HepG2 (cell line): ENCODE data around the gene C17orf75. TPM values are rescaled to one million over a fixed set of nuclear protein-coding genes. Genes with fewer than 3 reads are reported as not detected.

ENCODE experiments used
- CEBPB ChIP-seq: IDR thresholded peaks from 2 replicates; pipeline ENCODE4 v1.6.1; 2011; ENCODE audit warnings: low read depth, low read length, improper control_type of control experiment, borderline replicate concordance
- FOSL1 ChIP-seq: sonication (generic); formaldehyde crosslinking; IDR thresholded peaks from 2 replicates; pipeline ENCODE4 v1.9.0; 2021; ENCODE audit warnings: missing genetic modification reagents, borderline replicate concordance
- KLF16 ChIP-seq, 2 experiments: sonication (generic) in 1 of 2; formaldehyde crosslinking in 1 of 2; IDR thresholded peaks; 2 replicates each; pipeline versions ENCODE4 v1.6.1 to v1.8.0; 2016 to 2023; ENCODE audit warnings: missing genetic modification reagents in 2 of 2, missing compliant biosample characterization in 1 of 2
- TGIF2 ChIP-seq: IDR thresholded peaks from 2 replicates; pipeline ENCODE4 v1.6.1; 2016; ENCODE audit warnings: control low read depth, missing compliant biosample characterization
- TSC22D2 ChIP-seq: sonication (generic); formaldehyde crosslinking; IDR thresholded peaks from 2 replicates; pipeline ENCODE4 v1.5.1; 2020; ENCODE audit warnings: missing genetic modification reagents, mild to moderate bottlenecking, borderline replicate concordance
- YY1 ChIP-seq: IDR thresholded peaks from 2 replicates; pipeline ENCODE4 v1.6.1; 2011; ENCODE audit warnings: low read length, low read depth, moderate library complexity, mild to moderate bottlenecking; ENCODE audit not compliant: insufficient read depth, insufficient replicate concordance
- ZBTB42 ChIP-seq: sonication (generic); formaldehyde crosslinking; IDR thresholded peaks from 2 replicates; pipeline ENCODE4 v1.5.0; 2020; ENCODE audit warnings: mild to moderate bottlenecking, missing genetic modification reagents
- ZNF546 ChIP-seq: sonication (generic); formaldehyde crosslinking; conservative IDR thresholded peaks from 2 replicates; pipeline ENCODE4 v1.8.1; 2023; ENCODE audit warnings: mild to moderate bottlenecking, missing genetic modification reagents
- polyA plus RNA-seq, 8 experiments: library from polyadenylated mRNA; depleted of rRNA in 3 of 8; stranded (reverse) in 7 of 8; unstranded in 1 of 8; fragments of >200 nt; fragmentation: Illumina TruSeq in 4 of 8; extraction: Trizol in 4 of 8; gene quantifications; 2 replicates each; pipeline versions ENCODE4 v1.2.1 to v1.2.3, GENCODE V29; 2011 to 2016; ENCODE audit warnings: low read depth in 4 of 8, missing spikeins in 1 of 8, mixed read lengths in 1 of 8; ENCODE audit not compliant: insufficient read depth in 1 of 8
- total RNA-seq, 5 experiments: library from RNA; depleted of rRNA; stranded (reverse); fragments of >200 nt; fragmentation: Illumina TruSeq; extraction: Trizol; gene quantifications; 2 replicates each; pipeline ENCODE4 v1.2.3, GENCODE V29; 2016; ENCODE audit warnings: low read depth in 1 of 5
- TF ChIP-seq, protein P1 (sequence below): sonication (generic); formaldehyde crosslinking; IDR thresholded peaks from 2 replicates; pipeline ENCODE4 v1.5.0; 2020; ENCODE audit warnings: mild to moderate bottlenecking, missing genetic modification reagents
- TF ChIP-seq, protein P2 (sequence below), 2 experiments: fragments of 450-650 bp in 1 of 2; sonication (generic) in 1 of 2; formaldehyde crosslinking; IDR thresholded peaks; 2 replicates each; pipeline versions ENCODE4 v1.5.0 to v1.8.0; 2020 to 2022; ENCODE audit warnings: mild to moderate bottlenecking in 1 of 2, missing genetic modification reagents in 1 of 2
- TF ChIP-seq, protein P3 (sequence below): sonication (generic); formaldehyde crosslinking; conservative IDR thresholded peaks from 2 replicates; pipeline ENCODE4 v1.8.1; 2023; ENCODE audit warnings: missing genetic modification reagents

The C17orf75 gene
- total and polyA plus RNA-seq, 2 of the 13 experiments (the other 11 are each of a cell fraction or from before 2014, with no cell fraction given): 16.2 to 33.0 TPM

DNA sequence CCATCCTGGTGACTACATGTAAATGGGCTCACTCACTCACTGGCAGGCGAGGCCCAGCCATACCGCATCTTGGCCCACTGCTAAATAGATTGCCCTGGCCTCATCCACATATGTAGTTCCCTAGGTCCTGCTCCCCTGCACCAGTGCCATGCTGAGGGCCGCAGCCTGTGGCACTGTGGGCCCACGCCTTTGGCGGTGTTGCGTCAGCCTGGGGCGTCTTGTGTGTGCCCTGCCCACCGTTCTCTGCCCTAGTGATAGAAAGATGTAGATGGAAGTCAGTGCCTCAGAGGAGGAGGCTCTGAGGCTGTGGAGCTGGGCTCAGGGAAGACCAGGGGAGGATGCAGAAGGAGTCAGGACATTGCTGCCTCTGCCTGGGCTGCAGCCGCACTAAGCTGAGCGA lies 18.9 kb downstream of the C17orf75 start (continued):
- TF ChIP-seq, protein P1, sequence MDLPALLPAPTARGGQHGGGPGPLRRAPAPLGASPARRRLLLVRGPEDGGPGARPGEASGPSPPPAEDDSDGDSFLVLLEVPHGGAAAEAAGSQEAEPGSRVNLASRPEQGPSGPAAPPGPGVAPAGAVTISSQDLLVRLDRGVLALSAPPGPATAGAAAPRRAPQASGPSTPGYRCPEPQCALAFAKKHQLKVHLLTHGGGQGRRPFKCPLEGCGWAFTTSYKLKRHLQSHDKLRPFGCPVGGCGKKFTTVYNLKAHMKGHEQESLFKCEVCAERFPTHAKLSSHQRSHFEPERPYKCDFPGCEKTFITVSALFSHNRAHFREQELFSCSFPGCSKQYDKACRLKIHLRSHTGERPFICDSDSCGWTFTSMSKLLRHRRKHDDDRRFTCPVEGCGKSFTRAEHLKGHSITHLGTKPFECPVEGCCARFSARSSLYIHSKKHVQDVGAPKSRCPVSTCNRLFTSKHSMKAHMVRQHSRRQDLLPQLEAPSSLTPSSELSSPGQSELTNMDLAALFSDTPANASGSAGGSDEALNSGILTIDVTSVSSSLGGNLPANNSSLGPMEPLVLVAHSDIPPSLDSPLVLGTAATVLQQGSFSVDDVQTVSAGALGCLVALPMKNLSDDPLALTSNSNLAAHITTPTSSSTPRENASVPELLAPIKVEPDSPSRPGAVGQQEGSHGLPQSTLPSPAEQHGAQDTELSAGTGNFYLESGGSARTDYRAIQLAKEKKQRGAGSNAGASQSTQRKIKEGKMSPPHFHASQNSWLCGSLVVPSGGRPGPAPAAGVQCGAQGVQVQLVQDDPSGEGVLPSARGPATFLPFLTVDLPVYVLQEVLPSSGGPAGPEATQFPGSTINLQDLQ (CRISPR knock-in tag): no peak
- TF ChIP-seq FOSL1 (CRISPR knock-in tag): no peak
- TF ChIP-seq TSC22D2 (CRISPR knock-in tag): no peak
- TF ChIP-seq, protein P2, sequence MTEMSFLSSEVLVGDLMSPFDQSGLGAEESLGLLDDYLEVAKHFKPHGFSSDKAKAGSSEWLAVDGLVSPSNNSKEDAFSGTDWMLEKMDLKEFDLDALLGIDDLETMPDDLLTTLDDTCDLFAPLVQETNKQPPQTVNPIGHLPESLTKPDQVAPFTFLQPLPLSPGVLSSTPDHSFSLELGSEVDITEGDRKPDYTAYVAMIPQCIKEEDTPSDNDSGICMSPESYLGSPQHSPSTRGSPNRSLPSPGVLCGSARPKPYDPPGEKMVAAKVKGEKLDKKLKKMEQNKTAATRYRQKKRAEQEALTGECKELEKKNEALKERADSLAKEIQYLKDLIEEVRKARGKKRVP (CRISPR knock-in tag; IDR thresholded peaks at IDR 0.05): peak in 1 of 2 experiments; percentile 74; a peak in 1 of 4 replicates
- TF ChIP-seq KLF16 (CRISPR knock-in tag; IDR thresholded peaks at IDR 0.05): no peak
- TF ChIP-seq YY1: no peak
- peak; percentile 17; the same call in 1 of the 2 replicates for TF ChIP-seq CEBPB
- TF ChIP-seq, protein P3, sequence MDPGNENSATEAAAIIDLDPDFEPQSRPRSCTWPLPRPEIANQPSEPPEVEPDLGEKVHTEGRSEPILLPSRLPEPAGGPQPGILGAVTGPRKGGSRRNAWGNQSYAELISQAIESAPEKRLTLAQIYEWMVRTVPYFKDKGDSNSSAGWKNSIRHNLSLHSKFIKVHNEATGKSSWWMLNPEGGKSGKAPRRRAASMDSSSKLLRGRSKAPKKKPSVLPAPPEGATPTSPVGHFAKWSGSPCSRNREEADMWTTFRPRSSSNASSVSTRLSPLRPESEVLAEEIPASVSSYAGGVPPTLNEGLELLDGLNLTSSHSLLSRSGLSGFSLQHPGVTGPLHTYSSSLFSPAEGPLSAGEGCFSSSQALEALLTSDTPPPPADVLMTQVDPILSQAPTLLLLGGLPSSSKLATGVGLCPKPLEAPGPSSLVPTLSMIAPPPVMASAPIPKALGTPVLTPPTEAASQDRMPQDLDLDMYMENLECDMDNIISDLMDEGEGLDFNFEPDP (CRISPR knock-in tag): no peak
- no peak for TF ChIP-seq TGIF2 (CRISPR knock-in tag)
- TF ChIP-seq ZBTB42 (CRISPR knock-in tag): no peak
- TF ChIP-seq ZNF546 (CRISPR knock-in tag): no peak
